ENCODE measurements around the gene PAK1.

The PAK1 gene

GRCh38 chr11:77359481-77359880, 114.4 kb downstream of the PAK1 start:
- DNase-seq = no peak

DNA sequence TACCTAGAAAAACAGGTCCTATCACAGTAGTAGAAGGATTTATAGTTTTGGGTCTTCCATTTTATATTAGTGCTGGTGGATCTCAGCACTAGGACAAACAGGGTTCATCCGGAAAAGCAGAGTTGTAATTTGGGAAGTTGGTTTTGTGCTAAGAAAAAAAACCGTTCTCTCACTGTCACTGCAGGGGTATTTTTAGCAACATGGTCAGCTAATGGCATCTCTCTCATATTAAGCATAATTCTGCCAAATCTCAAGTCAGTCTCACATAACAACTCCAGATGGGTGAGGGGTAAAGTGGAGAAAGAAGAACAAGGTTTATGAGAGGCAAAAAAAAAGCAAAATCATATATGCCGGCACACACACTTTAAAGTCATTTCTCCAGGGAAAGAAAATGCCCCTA, 120.8 kb downstream of the PAK1 start:
- no peak for DNase-seq

DNA sequence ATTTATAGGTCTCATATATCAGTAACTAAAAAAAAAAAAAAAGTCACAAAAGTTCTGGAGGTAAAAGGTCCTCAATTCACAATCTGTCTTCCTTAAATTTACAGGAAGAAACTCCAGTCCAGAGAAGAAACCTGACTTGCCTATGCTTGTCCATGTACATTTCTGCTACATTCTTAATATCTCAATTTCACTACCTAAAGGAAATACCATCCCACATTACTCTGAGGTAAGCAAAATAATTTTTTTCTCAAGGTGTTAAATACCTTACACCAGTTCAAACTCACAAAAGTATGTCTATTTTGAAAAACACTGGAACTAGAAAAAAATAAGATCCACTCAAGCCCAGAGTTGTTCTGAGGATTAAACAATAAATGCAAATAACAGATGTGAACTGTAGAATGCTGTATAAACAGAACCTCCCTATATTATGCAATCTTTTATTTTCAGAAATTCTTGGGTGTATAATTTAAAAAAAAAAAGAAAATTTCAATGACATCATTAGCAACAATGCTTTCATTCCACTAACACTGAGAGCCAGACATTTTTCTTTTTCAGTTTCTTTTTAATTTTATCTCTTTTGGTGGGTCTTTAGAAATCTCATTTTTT, 122.5 kb downstream of the PAK1 start:
- no peak for DNase-seq

GRCh38 chr11:77347948-77348347, 125.9 kb downstream of the PAK1 start:
- DNase-seq = no peak

GRCh38 chr11:77346906-77347603, 126.8 kb downstream of the PAK1 start:
- no peak for DNase-seq

DNA sequence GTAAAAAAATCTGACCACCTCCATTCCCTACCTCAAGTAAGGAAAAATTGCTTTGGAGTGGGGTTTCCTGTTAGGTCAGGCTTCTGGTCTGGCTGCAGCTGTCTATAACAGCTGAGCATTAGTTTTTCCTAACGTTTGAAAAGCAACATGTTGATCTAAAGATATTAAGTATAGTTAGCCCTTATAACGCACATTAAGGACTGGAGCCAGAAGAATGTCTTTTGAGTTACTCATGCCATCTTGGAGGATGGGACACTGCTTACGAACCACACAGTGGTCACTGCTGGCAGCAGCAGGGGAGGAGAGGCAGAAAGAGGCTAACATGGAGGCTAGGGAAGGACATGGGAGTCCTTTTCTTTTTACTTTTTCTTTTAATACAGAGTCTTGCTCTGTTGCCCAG, 128.3 kb downstream of the PAK1 start:
- DNase-seq = no peak

DNA sequence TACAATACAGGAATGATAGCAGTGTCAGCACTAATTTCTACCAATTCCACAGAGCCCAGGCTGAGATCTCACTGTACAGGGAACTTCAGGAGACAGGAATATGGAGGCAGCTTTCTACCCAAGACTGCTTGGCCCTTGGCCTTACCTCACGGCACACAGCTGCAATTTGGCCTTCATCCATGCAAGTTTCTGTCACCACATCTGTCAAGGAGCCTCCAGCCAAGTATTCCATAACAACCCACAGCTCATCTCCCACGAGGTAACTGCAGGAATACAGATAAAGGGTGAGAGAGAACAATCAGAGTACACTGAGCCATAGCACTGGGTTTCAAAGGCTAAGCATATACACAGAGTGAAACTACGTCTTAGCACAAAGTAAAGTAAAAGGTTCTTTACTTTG, 133.4 kb downstream of the PAK1 start:
- DNase-seq = no peak

DNA sequence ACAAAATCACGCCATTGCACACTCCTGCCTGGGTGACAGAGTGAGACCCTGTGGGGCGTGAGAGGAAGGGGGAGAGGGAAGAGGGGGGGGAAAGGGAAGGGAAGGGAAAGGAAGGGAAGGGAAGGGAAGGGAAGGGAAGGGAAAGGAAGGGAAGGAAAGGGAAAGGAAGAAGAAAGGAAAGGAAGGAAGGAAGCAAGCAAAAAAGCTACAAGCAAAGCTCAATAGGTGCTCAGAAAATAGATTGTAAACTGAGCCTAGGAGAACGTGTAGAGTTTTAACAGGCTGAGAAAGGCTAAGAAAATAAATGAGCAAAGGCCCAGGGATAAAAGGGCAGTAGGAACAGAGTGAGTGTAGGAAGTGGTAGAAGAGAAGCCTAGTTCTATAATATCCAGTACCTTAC, 141.6 kb downstream of the PAK1 start:
- DNase-seq = no peak

DNA sequence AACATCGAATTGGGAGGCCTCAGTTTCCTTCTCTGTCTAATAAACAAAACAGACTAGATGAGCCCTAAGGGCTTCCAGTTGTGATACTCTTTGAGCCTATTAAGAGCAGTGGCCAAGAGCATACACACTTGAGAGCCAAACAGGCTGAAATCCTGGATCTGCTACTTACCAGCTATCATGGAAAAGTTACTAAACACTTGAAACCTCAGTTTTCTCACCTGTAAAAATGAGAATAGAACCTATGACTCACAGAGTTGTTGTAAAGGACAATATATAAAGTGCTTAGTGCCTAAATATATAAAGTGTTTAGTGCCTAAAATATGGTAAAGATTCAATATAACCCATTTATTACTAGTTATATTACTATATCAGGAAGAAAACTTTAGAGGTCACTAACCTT, 148.7 kb downstream of the PAK1 start:
- no peak for DNase-seq

DNA sequence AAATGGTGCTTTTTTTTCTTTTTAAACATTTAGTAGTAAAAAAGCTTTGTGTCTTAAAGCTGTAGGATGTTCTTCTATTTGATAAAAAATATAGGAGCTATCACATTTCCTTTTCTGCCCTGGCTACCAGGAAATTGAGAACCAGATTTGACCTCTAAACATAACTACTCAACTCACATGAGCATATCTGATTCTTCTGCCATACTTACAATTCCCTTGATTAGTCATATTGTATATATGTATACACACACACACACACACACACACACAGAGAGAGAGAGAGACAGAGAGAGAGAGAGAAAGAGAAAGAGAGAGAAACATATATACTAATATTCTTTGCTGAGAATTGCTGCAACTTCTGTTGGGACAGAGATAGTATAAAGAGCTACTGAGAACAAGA, 149.4 kb downstream of the PAK1 start:
- no peak for DNase-seq

GRCh38 chr11:77322926-77323590, 150.8 kb downstream of the PAK1 start:
- no peak for DNase-seq

- DNase-seq = no peak
These were observed 151.4 kb downstream of the PAK1 start for GRCh38 chr11:77322506-77322905.

DNA sequence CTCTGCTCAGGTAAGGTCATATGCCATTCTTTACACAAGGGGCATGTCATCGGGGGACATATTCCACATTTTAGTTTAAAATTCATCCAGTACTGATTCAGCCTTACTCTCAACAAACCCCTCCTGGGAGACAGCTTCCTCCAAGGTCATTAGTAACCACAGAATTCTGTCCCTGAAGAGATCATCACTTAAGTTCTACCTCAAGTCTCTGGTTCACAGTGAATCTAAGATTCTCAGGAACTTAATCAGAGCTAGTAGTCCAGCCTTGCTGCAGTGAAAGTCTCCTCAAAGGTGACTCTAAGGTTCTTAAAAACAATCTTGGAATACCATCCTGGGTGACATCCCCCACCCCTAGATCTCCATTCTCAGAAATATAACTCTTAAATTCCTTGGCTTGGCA, 153.5 kb downstream of the PAK1 start:
- no peak for DNase-seq

- DNase-seq = no peak
These were observed 155.3 kb downstream of the PAK1 start for GRCh38 chr11:77318600-77318999.

- DNase-seq = no peak
These were observed 157.1 kb downstream of the PAK1 start for GRCh38 chr11:77316733-77317342.

DNA sequence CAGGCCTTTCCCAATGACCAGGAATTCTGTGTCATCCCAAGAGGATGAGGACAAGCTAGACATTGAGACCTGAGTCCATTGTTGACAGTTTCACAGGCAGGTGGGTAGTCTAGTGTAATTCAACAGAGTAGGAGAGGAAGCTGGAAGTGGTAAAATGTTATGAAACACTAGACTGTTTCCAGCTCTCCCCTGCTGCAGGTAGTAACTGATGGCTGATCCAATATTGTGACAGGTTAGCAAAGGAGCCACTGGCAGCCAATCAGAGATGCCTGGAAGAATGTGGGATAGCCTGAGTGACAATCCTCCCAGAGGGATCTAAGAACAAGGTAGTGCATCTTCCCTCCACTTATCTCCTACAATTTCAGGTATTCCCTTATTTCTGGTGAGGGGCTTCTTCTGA, 161.8 kb downstream of the PAK1 start:
- DNase-seq = no peak

DNA sequence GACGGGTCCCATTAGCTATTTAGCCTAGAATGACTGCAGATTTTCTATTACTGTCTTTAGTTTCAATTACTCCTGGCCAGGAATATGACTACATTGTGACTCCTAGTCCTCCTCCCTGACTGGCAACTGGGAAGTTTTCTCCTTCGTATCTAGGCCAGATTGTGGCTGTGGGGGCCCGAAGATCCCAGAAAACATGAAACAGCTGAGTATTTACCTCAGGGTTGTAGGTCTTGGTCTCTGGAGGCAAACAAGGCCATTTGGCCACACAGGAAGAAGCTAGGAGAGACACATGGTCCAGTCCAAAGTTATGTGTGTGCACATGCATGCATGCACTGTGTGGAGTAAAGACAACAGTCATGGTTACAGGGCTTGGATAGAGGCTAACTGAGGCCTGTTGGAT, 162.2 kb downstream of the PAK1 start:
- DNase-seq = no peak

DNA sequence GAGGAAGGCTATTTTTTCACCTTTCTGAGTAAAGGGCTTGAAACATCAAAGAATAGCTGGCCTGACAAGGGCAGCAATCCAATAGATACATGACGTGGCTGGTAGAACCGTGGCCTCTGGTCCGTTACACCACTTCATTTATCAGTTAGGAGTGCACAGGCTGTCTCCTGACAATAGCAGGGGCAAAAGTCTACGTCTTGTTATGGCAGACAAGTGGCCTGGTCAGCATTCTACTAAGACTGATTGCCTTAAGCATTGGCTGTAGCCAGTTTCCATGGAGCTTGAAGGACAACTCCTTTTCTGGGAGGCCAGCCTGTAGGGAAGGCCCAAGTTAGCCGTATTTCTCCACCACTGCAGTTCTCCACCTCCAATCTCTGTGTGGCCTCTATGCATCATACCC, 163.2 kb downstream of the PAK1 start:
- DNase-seq = no peak

DNA sequence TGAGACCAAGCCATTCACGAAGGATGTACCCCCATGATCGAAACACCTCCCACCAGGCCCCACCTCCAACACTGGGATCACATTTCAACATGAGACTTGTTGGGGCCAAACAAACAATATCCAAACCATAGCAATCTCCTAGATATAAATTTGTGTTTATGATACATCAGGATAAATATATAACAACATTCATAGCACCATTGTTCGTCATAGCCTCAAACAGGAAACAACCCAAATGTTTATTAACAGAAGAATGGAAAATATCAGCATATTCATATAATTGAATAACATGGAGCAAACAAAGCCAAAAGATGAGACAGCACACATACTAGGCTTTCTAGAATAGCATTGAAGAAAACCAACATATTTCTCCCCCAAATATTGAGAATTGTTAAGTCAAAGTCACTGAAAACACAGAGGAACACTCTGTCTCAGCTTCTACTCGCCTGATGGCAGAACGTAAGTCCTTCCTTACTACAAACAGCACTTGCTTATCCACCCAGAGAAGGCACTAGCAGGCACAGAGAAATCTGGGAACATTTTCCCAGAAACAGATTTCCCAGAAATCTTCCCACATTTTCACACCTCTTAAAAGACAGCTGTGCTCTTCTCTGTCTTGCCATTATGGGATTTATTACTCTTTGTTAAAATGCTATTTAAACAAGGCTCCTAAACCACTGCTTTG, 164.4 kb downstream of the PAK1 start:
- no peak for DNase-seq

DNA sequence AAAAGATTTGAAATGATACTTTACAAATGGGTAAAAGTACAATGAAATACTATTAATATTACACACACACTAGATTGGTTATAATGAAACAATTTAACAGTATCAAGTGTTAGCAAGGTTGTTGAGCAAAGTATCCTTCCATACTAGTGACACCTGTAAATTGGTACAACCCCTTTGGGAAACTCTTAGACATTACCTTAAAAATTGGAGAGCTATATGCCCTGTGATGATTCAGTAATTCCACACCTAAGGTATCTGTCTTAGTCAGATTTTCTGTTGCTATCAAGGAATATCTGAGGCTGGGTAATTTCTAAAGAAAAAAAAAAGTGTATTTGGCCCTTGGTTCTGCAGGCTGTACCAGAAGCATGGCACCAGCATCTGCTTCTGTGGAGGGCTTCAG, 165.1 kb downstream of the PAK1 start:
- DNase-seq = no peak

- DNase-seq = no peak
These were observed 170.6 kb downstream of the PAK1 start for GRCh38 chr11:77303328-77303727.

GRCh38 chr11:77302752-77303151, 171.1 kb downstream of the PAK1 start:
- DNase-seq = no peak

- no peak for DNase-seq
These were observed 172.4 kb downstream of the PAK1 start, which contains the start of gene GDPD4 for GRCh38 chr11:77301510-77301909. TSS of gene GDPD4 (minus strand) at chr11:77301686. CDS start at chr11:77285137, 16,549 bp downstream.
